ENCODE results near the gene PTPN7. TPM values are rescaled to one million over a fixed set of nuclear protein-coding genes. Genes with fewer than 3 reads are reported as not detected.

The PTPN7 gene
- total RNA-seq, 1 donor from 2014 or later: 7.9 TPM

DNA sequence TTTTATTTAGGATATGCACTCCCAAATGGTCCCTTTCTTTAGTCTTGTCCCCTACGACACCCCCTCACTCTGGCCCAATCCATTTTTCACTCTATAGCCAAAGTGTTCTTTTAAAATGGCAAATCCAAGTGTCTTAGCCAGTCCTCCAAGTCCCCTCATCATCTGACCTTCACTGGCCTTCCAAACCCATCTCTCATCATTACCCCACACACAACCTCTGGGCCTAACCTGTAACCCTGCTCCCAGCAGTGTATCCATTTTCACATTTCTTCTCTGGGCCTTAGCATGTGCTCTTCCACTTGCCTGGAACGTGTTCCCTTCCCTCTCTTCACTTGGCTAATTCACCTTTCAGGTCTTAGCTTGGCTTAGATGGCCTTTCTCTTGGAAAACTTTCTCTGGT is 9.4 kb downstream of the PTPN7 start:
- Histone ChIP-seq H3K36me3 (no peaks in the 10 kb centered on the region), H3K27me3 (no peaks in the 10 kb centered on the region), H3K27ac (no peak overlapping the region), H3K9me3 (no peaks in the 10 kb centered on the region), H3K4me1 (peaks cover 7% of the 10 kb centered on the region), H3K4me3 (no peak overlapping the region)
- intact Hi-C loops (cut with DNase I): no loop called here
- DNase-seq (ENCODE audit: extremely low spot score in 2 of 2): no peak
- TF ChIP-seq POLR2AphosphoS5 (IDR thresholded peaks at IDR 0.05; ENCODE audit: insufficient read depth in 1 of 2, low read depth in 1 of 2) (no peak), POLR2A (IDR thresholded peaks at IDR 0.05) (no peak)
- TF ChIP-seq, protein P1, sequence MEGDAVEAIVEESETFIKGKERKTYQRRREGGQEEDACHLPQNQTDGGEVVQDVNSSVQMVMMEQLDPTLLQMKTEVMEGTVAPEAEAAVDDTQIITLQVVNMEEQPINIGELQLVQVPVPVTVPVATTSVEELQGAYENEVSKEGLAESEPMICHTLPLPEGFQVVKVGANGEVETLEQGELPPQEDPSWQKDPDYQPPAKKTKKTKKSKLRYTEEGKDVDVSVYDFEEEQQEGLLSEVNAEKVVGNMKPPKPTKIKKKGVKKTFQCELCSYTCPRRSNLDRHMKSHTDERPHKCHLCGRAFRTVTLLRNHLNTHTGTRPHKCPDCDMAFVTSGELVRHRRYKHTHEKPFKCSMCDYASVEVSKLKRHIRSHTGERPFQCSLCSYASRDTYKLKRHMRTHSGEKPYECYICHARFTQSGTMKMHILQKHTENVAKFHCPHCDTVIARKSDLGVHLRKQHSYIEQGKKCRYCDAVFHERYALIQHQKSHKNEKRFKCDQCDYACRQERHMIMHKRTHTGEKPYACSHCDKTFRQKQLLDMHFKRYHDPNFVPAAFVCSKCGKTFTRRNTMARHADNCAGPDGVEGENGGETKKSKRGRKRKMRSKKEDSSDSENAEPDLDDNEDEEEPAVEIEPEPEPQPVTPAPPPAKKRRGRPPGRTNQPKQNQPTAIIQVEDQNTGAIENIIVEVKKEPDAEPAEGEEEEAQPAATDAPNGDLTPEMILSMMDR (IDR thresholded peaks at IDR 0.05): no peak

DNA sequence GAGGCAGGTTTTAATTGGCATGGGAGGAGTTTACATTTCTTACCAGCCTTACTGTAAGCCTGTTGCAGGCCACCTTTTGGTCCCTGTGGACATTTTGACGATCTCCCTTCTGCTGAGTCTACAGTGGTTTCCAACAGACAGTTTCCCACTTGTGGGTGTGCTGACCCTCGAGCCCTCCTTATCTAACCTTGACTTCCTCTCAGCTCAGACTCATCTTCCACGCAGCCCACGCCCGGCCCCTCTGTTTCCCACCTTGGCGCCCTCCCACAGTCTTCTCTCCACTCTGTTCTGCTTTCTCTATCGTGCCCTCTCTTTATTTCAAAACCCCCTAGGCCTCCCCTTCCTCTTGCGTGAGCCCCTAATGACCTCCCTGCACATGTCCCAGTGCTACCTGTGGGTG is 9.8 kb downstream of the PTPN7 start:
- H3K36me3 ChIP-seq: no peaks in the 10 kb centered on the region
- no peak overlapping the region for H3K4me3 ChIP-seq
- intact Hi-C loops (cut with DNase I): no loop called here
- TF ChIP-seq POLR2A (IDR thresholded peaks at IDR 0.05) (no peak), POLR2AphosphoS5 (IDR thresholded peaks at IDR 0.05; ENCODE audit: insufficient read depth in 1 of 2, low read depth in 1 of 2) (no peak)
- TF ChIP-seq, protein P1 (IDR thresholded peaks at IDR 0.05): no peak
- H3K4me1 ChIP-seq: peaks cover 5% of the 10 kb centered on the region
- H3K27ac ChIP-seq: no peak overlapping the region
- H3K9me3 ChIP-seq: no peaks in the 10 kb centered on the region
- H3K27me3 ChIP-seq: no peaks in the 10 kb centered on the region
- DNase-seq (ENCODE audit: extremely low spot score in 2 of 2): no peak

DNA sequence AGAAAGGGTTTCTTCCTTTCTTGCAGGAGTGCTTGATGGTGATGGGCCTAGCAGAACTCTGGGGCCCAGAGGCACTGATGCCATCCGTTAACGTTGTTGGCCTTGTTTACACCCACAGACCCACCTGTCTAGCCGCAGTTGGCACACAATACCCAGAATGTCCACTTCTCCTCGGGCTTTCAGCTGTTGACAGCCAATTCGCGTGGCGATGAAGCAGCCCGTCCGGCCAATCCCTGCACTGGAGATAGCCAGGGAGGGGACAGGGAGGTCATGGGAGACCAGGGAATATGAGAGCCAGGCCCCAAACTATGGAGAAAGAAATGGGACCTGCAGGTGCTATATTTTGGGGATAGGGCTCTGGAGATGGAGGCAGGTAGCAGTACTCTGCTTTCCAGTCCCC is 10.2 kb downstream of the PTPN7 start:
- H3K4me3 ChIP-seq: no peak overlapping the region
- H3K27me3 ChIP-seq: no peaks in the 10 kb centered on the region
- TF ChIP-seq POLR2AphosphoS5 (IDR thresholded peaks at IDR 0.05; ENCODE audit: insufficient read depth in 1 of 2, low read depth in 1 of 2) (no peak), POLR2A (IDR thresholded peaks at IDR 0.05) (no peak)
- TF ChIP-seq, protein P1 (IDR thresholded peaks at IDR 0.05): no peak
- no peaks in the 10 kb centered on the region for H3K9me3 ChIP-seq
- no peak overlapping the region for H3K27ac ChIP-seq
- no peaks in the 10 kb centered on the region for H3K36me3 ChIP-seq
- H3K4me1 ChIP-seq: peaks cover 5% of the 10 kb centered on the region
- DNase-seq (ENCODE audit: extremely low spot score in 2 of 2): no peak
- intact Hi-C loops (cut with DNase I): no loop called here

DNA sequence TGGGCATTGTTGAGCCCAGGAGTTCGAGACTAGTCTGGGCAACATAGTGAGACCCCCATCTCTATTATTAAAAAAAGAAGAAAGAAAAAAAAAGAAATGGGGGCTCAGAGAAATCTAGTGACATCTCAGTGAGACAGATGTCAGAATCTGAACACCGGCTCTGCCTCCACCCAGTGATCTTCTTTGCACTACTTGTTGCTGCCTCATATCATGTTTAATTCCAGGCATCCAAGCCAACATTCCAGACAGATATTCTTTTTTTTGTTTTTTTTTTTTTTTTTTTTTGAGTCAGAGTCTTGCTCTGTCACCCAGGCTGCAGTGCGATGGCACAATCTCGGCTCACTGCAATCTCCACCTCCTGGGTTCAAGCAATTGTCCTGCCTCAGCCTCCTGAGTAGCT is 10.8 kb downstream of the PTPN7 start:
- Histone ChIP-seq H3K36me3 (no peaks in the 10 kb centered on the region), H3K4me3 (no peak overlapping the region), H3K9me3 (no peaks in the 10 kb centered on the region), H3K4me1 (peaks cover 8% of the 10 kb centered on the region), H3K27ac (no peak overlapping the region), H3K27me3 (no peaks in the 10 kb centered on the region)
- no peak for TF ChIP-seq POLR2AphosphoS5 (IDR thresholded peaks at IDR 0.05; ENCODE audit: insufficient read depth in 1 of 2, low read depth in 1 of 2)
- intact Hi-C loops (cut with DNase I): no loop called here
- DNase-seq (ENCODE audit: extremely low spot score in 2 of 2): no peak

DNA sequence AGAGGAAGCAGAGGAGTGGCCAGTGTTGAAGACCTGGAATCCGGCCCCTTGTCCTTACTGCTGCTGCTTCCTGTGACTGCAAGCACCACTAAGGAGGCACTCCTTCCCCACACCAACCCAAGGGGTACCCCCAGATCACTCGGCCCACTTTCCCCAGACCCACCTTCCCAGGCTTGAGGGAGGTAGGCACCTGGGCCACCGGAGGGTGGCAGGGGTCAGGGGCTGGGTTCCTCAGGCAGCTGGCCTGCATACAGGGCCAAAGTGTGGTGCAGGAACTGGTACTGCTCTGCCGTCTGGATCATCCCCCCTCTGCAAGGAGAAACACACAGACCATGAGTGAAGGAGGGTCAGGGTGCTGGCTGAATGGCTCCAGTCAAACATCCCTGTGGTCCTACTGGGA is 12.0 kb downstream of the PTPN7 start:
- H3K4me3 ChIP-seq: no peak overlapping the region
- DNase-seq (ENCODE audit: extremely low spot score in 2 of 2): no peak
- no peaks in the 10 kb centered on the region for H3K9me3 ChIP-seq
- H3K4me1 ChIP-seq: peaks cover 12% of the 10 kb centered on the region
- no peaks in the 10 kb centered on the region for H3K27me3 ChIP-seq
- no peak overlapping the region for H3K27ac ChIP-seq
- TF ChIP-seq, protein P1 (IDR thresholded peaks at IDR 0.05): no peak
- TF ChIP-seq POLR2AphosphoS5 (IDR thresholded peaks at IDR 0.05; ENCODE audit: insufficient read depth in 1 of 2, low read depth in 1 of 2) (no peak), POLR2A (IDR thresholded peaks at IDR 0.05) (no peak)
- intact Hi-C loops (cut with DNase I): no loop called here
- no peaks in the 10 kb centered on the region for H3K36me3 ChIP-seq

DNA sequence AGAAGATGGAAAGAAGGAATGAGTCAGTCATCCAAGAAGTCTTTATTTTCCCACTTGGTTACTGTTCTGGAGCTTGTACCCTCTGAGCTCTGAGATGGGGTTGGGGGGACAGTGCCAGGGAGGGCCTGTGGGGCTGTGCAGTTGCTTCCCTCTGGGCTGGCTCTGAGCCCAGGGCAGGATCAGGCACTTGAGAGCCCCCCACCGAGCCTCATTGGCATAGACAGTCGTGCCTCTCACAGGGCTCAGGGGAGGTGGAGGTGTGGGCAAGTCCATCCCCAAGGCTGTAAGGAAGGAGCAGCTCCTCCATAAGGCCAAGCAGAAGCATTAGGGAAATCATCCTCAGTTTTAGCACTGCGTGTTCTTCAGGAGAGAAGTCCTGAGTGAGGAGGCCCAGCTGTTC is 13.4 kb downstream of the PTPN7 start:
- H3K27ac ChIP-seq: no peak overlapping the region
- TF ChIP-seq POLR2AphosphoS5 (IDR thresholded peaks at IDR 0.05; ENCODE audit: insufficient read depth in 1 of 2, low read depth in 1 of 2): no peak
- TF ChIP-seq, protein P1 (IDR thresholded peaks at IDR 0.05): no peak
- no peak for TF ChIP-seq POLR2A (IDR thresholded peaks at IDR 0.05)
- no peaks in the 10 kb centered on the region for H3K36me3 ChIP-seq
- no peaks in the 10 kb centered on the region for H3K27me3 ChIP-seq
- no peak overlapping the region for H3K4me3 ChIP-seq
- H3K9me3 ChIP-seq: no peaks in the 10 kb centered on the region
- DNase-seq (ENCODE audit: extremely low spot score in 2 of 2): no peak
- peaks cover 26% of the 10 kb centered on the region for H3K4me1 ChIP-seq
- intact Hi-C loops (cut with DNase I): no loop called here
